GM19238 (cell line): ENCODE measurements around the gene SORCS2.

Experiments
- DNase-seq: peaks from one replicate; pipeline ENCODE4 v3.0.0; 2011; ENCODE audit warnings: low spot score; ENCODE audit not compliant: insufficient read length

The SORCS2 gene

GRCh38 chr4:7369511-7369910 lies 177.2 kb downstream of the SORCS2 start:
- no peak for DNase-seq

DNA sequence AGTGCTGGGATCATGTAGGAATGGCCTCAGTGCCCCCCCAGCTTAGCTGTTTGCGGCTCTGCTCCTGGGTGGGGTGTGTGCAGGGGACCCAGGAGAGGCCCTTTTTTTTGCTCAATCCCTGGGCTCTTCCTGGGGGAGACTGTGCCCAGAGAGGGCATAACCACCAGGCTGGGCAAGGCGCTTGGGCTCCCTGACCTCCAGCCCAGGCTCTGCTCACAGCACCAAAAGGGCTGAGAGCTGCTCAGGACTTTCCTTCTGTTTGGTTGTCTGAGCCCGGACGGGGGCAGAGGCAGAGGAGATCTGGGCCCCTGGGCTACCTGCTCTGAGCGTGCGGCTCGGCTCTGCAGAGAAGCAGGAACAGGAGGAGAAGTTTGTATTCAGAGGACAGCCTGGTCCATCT lies 177.7 kb downstream of the SORCS2 start:
- no peak for DNase-seq

DNA sequence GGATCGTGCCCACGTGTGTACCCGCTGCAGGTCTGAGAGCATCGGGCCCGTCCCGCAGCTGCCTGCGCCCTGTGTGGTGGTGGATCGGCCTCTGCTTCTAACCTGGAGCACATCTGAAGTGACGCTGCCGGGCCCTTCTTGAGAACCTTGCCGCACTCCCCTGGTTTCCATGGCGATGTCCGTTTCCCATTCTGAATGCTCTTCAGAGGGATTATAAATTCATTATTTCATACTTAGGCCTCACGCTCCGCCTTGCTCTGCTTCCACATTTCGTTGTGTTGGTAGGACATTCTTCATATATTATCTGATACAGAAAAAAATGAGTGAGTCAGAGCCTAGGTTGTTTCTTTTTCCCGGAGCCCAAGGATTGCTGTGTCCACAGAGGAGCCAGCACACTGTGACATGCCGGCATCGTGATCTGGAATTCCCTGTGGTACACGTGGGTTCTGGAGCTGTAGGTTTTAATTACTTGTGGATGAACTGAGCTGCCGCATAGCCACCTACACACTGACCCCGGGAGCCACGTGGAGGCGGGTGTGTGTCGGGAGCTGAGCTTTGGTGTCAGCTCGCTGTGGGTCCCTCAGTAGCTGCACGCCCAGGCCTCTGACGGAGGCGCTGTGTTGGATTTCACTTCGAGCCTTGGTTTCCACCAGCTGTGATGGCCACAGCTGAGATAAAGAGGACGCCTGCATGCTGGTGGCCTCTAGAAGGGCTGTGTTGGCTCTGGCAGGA lies 179.0 kb downstream of the SORCS2 start:
- no peak for DNase-seq

DNA sequence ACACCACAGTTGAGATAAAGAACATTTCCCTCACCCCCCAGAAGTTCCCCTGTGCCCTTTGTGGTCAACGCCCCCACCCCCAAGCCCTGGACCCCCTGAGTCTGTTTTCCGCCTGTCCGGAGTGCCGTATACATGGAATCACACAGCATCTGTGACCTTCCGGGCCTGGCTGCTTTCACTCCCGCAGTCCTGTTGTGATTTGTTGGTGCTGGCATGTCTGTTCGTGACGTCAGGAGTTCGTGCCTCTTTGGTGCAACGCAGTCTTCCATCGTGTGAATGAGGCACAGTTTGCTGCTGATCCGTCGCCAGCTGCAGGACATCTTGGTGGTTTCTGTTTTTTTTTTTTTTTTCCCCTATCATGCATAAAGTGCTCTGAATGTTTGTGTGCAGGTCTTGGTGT lies 180.3 kb downstream of the SORCS2 start:
- no peak for DNase-seq

DNA sequence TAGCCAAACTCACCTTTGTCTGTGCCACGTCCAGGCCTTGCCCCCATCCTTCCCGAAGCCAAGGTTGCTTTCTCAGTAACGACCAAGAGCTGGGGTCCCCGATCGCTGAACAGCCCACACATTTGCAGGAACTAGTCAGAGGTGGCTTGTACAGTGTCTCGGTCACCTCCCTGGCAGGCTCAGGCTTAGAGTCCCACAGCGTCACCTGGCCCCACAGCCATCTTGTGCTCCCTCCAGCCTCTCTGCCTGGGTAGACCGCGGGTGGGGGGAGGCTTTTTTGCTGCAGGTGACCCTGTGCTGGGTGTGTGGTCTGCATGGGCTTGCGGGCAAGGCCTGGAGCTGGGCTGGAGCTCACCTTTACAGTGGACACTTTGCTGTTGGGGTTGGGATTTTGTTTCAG lies 182.2 kb downstream of the SORCS2 start:
- DNase-seq: no peak

GRCh38 chr4:7375427-7375826 lies 183.1 kb downstream of the SORCS2 start:
- no peak for DNase-seq

GRCh38 chr4:7377223-7377865 lies 185.0 kb downstream of the SORCS2 start:
- DNase-seq: no peak

DNA sequence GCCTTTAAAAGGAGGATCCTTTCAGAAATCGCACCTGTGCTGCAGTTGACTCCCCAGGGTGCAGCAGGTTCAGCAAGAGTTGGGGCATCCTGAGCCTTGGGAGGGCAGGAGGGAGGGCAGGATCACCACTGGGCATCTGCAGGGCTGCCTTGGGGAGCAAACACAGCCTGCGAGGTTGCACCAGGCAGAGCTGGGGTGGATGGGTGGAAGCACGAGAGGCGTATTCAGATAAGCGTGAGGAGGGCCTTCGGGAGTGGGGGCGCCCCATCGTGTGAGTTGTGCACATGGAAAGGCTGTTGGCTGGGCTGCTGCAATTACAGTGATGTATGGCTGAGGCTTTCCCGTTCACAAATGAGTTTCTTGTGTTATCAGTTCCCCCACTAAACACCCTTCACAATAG lies 186.8 kb downstream of the SORCS2 start:
- DNase-seq: no peak

DNA sequence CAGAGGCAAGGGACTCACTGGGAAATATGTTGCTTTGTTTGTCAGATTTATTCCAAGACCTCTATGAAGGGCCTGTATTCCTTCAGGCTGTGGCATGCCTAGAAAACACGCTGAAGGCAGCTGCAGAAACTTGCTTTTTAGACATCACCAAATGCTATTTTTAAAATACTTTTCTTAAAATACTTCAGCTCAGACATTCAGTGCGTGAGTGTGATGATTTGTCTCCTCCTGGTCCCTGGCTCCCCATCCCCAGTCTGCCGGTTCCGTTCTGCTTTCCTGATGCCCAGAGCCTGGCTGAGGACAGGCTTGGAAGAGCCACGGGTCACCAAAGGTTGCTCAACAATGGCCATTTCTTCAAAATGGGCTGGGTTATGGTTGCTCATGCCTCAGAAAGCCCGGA lies 187.4 kb downstream of the SORCS2 start:
- DNase-seq: no peak

- no peak for DNase-seq
Observed at GRCh38 chr4:7381221-7381889, 189.0 kb downstream of the SORCS2 start.

GRCh38 chr4:7381890-7382633 lies 189.7 kb downstream of the SORCS2 start:
- no peak for DNase-seq

GRCh38 chr4:7382634-7383014 lies 190.3 kb downstream of the SORCS2 start:
- no peak for DNase-seq

- no peak for DNase-seq
Observed at GRCh38 chr4:7383266-7383665, 190.9 kb downstream of the SORCS2 start.

DNA sequence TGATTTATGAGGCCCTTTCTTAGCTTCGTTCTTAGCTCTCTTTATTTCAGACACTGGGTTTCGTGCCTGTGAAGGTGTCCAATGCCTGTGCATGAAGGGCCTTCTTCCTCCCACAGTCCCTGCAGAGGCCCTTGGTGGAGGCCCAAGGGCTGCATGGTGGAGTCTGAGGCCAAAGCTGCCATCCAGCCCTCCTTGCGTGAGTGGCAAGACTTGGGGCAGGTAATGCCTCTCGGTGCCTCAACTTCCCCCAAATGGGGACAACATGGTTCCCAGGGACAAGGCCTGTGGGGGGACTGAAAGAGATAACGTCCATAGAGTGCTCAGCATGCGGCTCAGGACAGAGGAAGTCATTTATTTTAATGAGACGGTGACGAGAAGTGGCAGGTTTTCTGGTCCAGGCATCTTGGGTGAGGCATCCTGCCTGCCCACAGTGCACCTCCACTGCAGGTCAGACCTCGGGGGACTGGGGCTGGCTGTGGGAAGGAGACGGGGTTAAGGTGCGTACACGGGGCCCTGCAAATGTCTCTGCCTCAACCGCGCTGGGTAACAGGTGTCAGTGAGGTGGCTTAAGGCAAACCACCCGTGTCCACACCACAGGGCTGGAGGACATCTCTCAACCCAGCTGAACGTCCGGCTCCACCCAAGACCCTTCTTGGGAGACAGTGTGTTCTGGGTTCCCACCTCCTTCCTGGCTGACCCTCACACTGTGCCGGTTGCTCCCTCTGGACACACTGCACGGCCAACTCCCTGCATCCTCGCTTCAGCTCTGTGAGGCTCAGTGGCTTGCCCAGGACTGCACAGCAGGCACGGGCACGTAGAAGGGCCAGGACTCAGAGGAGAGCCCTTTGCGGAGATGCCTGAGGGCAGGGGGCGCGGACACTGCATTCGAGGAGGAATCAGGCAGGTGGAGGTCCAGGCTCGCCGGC lies 191.9 kb downstream of the SORCS2 start:
- no peak for DNase-seq

- DNase-seq: no peak
Observed at GRCh38 chr4:7384929-7385890, 192.9 kb downstream of the SORCS2 start.

GRCh38 chr4:7387925-7388324 lies 195.6 kb downstream of the SORCS2 start:
- DNase-seq: no peak

DNA sequence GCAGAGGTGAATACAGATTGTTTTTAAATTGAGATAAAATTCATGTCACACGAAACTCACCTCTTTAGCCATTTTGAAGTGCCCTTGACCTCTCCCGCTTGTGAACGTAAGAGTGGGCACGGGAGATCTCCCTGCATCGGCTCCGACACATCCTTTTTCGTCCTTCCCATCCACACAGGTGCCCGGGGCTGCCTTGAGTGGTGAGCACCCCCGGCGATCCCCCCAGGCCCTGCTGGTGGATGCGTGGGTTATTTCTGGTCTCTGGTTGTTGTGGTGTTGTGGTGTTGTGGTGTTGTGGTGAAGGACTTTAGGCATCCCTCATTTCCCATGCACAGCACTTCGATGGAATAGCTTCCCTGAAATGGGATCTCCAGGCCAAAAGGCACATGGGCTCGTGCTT lies 196.3 kb downstream of the SORCS2 start:
- DNase-seq: no peak

GRCh38 chr4:7389101-7389701 lies 196.9 kb downstream of the SORCS2 start:
- DNase-seq: no peak

DNA sequence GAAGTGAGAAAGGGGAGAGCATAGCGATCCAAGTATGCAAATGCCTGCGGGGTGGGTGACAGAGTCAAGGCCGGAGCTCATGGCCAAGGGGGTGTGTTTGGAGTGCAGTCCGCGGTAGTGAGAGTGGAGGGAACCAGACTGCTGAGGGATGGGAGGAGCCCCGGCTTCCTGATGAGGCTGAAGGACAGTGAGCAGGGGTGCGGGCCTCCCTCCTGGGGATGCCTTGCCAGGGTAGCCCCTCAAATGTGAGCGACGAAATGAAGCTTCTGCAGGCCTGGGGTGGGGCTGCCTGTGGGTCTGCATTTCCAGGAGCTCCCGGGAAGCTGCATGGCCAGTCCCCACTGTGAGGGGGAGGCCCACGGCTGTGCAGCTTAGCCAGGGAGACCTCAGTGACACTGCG lies 197.4 kb downstream of the SORCS2 start:
- no peak for DNase-seq
